Dedifferentiated amniotic fluid mesenchymal stem cell (primary cell): ENCODE data around the gene ZNF432.
"Not testable (repeated sequence)": the region's sequence is repeated elsewhere in the genome, so short reads cannot be mapped to it uniquely, and the experiment has no call there.

Experiments
- DNase-seq: peaks from one replicate; pipeline ENCODE4 v3.0.0-alpha.2; 2016; ENCODE audit errors: extremely low spot score

The ZNF432 gene

GRCh38 chr19:52048555-52049501, at the start of gene ZNF432:
Gene ZNF432, minus strand, starts transcription at chr19:52048838. Its CDS starts 1,970 bp downstream, at chr19:52046868.
- DNase-seq, result peak; percentile 85

GRCh38 chr19:52096416-52096815, 47.8 kb upstream of the ZNF432 start:
- not testable (repeated sequence) for DNase-seq

DNA sequence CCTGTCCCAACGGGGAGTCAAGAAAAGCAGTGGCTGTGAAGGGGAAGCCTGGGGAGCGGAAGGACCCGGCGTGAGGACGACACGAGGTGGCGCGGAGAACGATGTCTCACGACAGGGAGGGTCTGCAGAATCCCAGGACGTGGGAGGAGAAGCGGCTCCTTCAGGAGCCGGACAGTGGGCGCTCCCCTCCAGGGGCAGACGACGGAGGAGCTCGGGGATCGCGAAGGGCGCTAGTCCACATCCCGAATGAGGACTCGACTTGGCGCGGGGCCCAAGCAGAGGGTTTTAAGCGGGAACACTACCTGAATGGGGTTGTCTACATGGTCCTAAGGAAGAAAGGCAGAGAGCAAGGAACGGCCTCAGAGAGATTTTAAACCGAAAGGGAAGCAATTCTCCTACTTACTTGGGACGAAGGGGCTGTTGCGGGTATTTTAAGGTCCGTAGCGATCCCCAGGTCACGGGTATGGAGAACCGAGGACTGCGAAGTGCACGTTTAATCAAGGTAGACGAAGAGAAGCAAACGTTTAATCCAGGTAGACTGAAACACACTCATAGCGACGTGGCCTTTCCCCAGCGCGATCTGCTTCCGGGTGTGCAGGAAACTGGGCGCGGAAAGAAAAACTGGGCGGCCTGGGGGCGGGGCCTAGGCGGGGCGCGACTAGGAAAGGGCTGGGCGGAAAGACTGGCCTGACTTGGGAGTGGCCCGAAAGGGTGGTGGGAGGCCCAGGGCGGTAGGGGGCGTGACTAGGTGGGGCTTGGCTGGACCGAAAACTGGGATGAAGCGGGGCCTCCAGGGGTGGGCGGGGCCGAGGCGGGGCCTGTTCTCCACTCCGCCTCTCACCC, 46.8 kb upstream of the ZNF432 start, which contains the start of gene ZNF841:
Gene ZNF841, minus strand, starts transcription at position 594 of the 843 bp plus-strand sequence. CDS start 10,964 bp downstream, outside the sequence.
- DNase-seq, result peak; percentile 96

DNA sequence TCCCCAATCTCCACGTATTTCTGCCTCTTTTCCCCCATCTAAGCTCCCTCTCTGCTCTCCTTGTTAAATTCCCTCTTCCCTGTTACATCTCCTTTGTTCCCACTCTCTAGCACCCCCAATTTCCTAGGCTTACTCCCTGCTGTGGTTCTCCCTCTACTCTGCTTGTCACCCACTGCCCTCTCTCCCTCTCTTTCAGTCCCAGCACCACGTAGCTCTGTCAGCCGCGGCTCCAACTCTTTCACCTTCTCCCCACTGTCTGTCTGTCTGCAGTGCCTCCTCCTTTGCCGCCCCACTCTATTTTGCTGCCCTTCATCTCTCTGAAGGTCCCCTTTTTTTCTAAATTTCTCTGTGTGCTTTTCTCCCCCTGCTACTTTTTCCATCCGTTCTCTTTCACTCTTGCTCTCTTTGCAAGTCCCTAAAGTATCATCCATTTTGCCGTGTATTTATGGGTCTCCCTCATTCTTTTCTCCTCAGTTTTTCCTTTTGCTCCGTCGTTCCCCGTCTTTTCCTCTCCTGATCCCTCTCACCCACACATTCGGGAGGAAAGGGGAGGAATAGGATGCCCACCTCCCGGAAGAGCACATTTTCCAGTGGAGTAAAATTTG, 46.0 kb upstream of the ZNF432 start:
- no peak for DNase-seq

GRCh38 chr19:52086481-52086880, 37.8 kb upstream of the ZNF432 start:
- no peak for DNase-seq

GRCh38 chr19:52070496-52070895, 21.9 kb upstream of the ZNF432 start:
- DNase-seq, result no peak

DNA sequence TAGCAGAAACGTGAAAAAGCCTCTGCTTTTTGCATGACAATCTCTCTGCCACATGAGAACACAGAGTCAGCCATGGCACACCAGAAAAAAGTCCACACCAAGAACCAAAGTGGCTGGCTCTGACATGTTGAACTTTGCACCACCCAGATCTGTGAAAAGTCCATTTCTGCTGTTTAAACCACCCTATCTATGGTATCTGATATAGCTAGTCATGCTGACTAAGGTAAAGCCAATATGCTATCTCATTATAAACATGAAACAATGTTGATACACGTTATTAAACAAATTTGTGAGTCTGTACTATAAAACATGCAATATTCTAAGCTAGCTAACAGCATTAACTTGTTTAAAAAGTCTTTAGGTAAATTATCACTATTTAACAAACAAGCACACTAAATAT, 21.0 kb upstream of the ZNF432 start:
- DNase-seq, result no peak

DNA sequence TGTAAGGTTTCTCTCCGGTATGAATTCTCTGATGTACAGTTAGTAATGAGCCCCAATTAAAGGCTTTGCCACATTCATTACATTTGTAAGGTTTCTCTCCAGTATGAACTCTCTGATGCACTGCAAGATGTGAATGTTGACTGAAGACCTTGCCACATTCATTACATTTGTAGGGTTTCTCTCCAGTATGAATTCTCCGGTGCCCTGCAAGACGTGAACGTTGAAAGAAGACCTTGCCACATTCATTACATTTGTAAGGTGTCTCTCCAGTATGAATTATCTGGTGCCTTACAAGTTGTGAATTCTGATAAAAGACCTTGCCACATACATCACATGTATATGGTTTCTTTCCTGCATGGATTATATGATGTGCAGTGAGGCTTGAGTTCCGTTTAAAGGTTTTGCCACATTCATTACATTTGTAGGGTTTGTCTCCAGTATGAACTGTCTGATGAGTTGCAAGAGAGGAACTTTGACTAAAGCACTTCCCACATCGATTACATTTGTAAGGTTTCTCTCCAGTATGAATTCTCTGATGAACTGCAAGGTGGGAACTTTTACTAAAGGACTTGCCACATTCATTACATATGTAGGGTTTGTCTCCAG, 17.7 kb upstream of the ZNF432 start:
- DNase-seq, result no peak

DNA sequence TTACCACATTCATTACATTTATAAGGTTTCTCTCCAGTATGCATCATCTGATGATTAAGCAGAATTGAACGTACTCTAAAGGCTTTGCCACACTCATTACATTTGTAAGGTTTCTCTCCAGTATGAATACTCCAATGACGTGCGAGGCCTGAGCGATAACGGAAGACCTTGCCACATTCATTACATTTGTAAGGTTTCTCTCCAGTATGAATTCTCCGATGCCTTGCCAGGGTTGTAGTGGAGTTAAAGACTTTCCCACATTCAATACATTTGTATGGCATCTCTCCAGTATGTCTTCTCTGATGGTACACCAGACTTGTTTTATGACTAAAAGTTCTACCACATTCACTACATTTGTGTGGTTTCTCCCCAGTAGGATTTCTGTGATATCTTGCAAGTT, 16.8 kb upstream of the ZNF432 start:
- no peak for DNase-seq

DNA sequence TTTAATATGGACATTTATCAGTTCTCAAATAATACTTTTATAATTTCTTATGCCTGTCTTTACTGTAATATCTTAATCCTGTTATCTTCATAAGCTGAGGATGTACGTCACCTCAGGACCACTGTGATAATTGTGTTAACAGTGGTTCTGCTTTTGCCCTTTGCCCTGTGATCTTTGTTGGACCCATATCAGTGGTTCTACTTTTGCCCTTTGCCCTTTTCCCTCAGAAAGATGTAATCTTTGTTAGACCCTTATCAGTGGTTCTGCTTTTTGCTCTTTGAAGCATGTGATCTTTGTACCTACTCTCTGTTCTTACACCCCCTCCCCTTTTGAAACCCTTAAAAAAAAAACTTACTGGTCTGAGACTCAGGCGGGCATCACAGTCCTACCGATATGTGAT, 7.8 kb upstream of the ZNF432 start:
- DNase-seq, result not testable (repeated sequence)

DNA sequence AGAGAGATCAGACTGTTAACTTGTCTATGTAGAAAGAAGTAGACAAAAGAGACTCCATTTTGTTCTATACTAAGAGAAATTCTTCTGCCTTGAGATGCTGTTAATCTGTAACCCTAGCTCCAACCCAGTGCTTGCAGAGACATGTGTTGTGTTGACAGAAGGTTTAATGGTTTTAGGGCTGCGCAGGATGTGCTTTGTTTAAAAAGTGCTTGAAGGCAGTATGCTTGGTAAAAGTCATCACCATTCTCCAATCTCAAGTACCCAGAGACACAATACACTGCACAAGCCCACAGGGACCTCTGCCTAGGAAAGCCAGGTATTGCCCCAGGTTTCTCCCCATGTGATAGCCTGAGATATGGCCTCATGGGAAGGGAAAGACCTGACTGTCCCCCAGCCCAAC, 3.1 kb upstream of the ZNF432 start:
- not testable (repeated sequence) for DNase-seq

DNA sequence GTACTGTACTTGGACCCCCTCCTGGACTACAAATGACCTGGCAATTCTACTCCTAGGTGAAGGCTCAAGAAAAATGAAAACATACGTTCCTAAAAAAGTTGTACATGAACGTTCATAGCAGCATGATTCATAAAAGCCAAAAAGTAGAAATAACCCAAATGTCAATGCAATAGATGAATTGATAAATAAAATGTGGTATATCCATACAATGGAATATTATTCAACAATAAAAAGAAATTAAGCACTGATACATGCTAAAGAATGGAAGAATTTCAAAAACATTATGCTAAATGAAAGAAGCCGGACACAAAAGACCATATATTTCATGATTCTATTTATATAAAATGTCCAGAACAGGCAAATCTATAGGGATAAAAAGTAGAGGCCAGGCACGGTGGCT, 9.5 kb downstream of the ZNF432 start:
- no peak for DNase-seq

DNA sequence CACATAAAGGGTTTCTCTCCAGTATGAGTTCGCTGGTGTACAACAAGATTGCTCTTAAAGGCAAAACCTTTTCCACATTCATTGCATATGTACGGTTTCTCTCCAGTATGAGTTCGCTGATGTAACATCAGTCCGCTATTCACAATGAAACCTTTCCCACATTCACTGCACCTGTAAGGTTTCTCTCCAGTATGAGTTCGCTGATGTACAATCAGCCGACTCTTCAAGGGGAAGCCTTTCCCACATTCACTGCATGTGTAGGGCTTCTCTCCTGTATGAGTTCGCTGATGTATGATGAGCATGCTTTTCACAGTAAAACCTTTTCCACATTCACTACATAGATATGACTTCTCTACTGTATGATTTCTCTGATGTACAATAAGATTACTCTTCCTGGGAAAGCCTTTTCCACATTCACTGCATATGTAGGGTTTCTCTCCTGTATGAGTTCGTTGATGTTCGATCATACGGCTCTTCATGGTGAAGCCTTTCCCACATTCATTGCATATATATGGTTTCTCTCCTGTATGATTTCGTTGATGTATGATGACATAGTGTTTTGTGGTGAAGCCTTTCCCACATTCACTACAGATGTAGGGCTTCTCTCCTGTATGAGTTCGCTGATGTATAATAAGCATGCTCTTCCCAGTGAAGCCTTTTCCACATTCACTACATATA, 14.4 kb downstream of the ZNF432 start:
- DNase-seq, result no peak

GRCh38 chr19:52028780-52029123, 19.9 kb downstream of the ZNF432 start:
- DNase-seq, result no peak

DNA sequence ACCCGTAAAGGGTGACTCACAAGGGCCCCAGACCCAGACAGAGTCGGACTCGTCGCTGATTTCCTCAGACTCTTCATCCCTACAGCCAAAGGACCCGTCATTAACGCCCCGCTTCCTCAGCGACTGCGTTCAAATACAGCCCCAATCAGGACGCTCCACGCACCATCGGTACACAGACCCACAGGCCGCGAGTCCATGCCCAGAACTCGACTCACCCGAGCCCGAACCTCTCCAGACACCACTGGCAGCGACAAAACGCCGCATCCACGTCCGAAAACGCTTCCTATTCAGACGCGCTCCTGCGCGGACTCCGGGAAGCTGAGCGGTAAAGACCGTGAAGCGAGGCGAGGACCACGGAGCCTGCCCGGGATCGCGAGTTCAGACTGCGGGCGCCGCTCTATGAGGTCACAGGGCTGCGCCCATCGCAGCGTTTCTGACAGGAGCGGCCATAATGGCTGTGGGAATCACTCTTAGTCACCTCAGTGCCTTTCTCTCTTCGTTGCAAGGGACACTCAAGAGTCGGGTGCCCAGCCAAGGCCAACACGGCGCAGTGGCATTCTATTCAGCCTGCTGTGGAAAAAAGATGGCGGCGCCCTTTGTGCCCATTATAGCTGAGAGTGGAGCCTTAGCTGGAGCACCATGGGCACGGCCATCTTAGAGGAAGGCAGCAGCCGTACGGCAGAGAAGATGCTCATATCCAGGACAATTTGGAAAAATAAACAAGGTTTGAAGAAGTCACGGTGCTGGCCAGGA, 20.4 kb downstream of the ZNF432 start, which contains the start of gene ZNF614:
Gene ZNF614, minus strand, starts transcription at position 353 of the 753 bp plus-strand sequence. CDS start 2,634 bp downstream, outside the sequence.
- DNase-seq, result peak; percentile 86

DNA sequence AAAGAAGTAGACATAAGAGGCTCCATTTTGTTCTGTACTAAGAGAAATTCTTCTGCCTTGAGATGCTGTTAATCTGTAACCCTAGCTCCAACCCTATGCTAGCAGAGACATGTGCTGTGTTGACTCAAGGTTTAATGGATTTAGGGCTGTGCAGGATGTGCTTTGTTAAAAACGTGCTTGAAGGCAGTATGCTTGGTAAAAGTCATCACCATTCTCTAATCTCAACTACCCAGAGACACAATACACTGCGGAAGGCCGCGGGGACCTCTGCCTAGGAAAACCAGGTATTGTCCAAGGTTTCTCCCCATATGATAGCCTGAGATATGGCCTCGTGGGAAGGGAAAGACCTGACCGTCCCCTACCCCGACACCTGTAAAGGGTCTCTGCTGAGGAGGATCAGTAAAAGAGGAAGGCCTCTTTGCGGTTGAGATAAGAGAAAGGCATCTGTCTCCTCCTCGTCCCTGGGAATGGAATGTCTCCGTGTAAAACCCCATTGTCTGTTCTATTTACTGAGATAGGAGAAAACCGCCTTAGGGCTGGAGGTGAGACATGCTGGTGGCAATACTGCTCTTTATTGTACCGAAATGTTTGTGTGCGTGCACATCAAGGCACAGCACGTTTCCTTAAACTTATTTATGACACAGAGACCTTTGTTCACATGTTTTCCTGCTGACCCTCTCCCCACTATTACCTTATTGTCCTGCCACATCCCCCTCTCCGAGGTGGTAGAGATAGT, 22.2 kb downstream of the ZNF432 start:
- DNase-seq, result not testable (repeated sequence)

- DNase-seq, result not testable (repeated sequence)
Observed at GRCh38 chr19:52024478-52024877, 24.2 kb downstream of the ZNF432 start.

DNA sequence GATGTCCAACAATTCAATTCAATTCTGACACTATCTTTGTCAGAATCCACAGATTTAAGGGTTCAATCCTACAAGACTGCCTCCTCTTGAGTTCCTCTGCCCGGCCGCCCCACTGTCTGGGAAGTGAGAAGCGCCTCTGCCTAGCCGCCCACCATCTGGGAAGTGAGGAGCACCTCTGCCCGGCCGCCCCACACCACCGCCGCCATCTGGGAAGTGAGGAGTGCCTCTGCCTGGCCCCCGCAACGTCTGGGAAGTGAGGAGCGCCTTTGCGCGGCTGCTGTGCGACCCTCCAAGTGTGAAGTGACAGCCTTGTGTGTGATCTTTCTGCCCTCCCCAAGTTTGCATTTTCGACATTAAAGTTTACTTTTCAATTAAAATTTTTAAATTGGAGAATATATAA, 26.4 kb downstream of the ZNF432 start:
- DNase-seq, result no peak

GRCh38 chr19:52020506-52020905, 28.1 kb downstream of the ZNF432 start:
- no peak for DNase-seq
